Neural progenitor cell (in vitro differentiated cells): Measurements from ENCODE around the gene PIP5K1B. TPM values are rescaled to one million over a fixed set of nuclear protein-coding genes. Genes with fewer than 3 reads are reported as not detected.
A peak's percentile ranks its signal among the peaks of the same experiment; 100 is the strongest.

Source experiments
- DNase-seq: peaks from one replicate; pipeline ENCODE4 v3.0.0-alpha.2; 2016; ENCODE audit warnings: low spot score
- H2AFZ ChIP-seq: fragments of 200-600 bp; sonication (generic); replicated peaks from 2 replicates; pipeline ENCODE4 v1.6.1; 2016; ENCODE audit warnings: antibody characterized with exemption
- H3F3A ChIP-seq: fragments of 200-600 bp; sonication (generic); 2 replicates; pipeline ENCODE4 v1.6.1; 2016; ENCODE audit warnings: antibody characterized with exemption, low read depth
- H3K27ac ChIP-seq: fragments of 200-600 bp; sonication (generic); 2 replicates; pipeline ENCODE4 v1.5.1; 2016; ENCODE audit warnings: mild to moderate bottlenecking
- H3K27me3 ChIP-seq: fragments of 200-600 bp; sonication (generic); 2 replicates; pipeline ENCODE4 v1.6.1; 2016; ENCODE audit warnings: mild to moderate bottlenecking, moderate library complexity
- H3K36me3 ChIP-seq: fragments of 200-600 bp; sonication (generic); 2 replicates; pipeline ENCODE4 v1.5.1; 2016
- H3K4me1 ChIP-seq: fragments of 200-600 bp; sonication (generic); 2 replicates; pipeline ENCODE4 v1.6.1; 2016; ENCODE audit warnings: mixed run types
- H3K4me2 ChIP-seq: fragments of 200-600 bp; sonication (generic); 2 replicates; pipeline ENCODE4 v1.6.1; 2016
- H3K4me3 ChIP-seq: fragments of 200-600 bp; sonication (generic); 2 replicates; pipeline ENCODE4 v1.5.1; 2016
- H3K79me2 ChIP-seq: fragments of 200-600 bp; sonication (generic); 2 replicates; pipeline ENCODE4 v1.6.1; 2016; ENCODE audit warnings: low read depth
- H3K9ac ChIP-seq: fragments of 200-600 bp; sonication (generic); 2 replicates; pipeline ENCODE4 v1.6.1; 2016
- H3K9me3 ChIP-seq: fragments of 200-600 bp; sonication (generic); 2 replicates; pipeline ENCODE4 v1.5.1; 2016; ENCODE audit warnings: low read depth
- H4K20me1 ChIP-seq: fragments of 200-600 bp; sonication (generic); 2 replicates; pipeline ENCODE4 v1.6.1; 2016; ENCODE audit warnings: low read depth
- H3K27ac Mint-ChIP-seq: 3 replicates; pipeline ENCODE4 v1.8.0; 2021; ENCODE audit warnings: mixed read lengths
- H3K27me3 Mint-ChIP-seq: 2 replicates; pipeline ENCODE4 v1.8.0; 2022; ENCODE audit warnings: low read depth, mild to moderate bottlenecking, inconsistent platforms, moderate library complexity, mixed read lengths; ENCODE audit not compliant: insufficient read depth
- H3K36me3 Mint-ChIP-seq: 3 replicates; pipeline ENCODE4 v1.8.0; 2021; ENCODE audit warnings: mixed read lengths
- H3K4me1 Mint-ChIP-seq: 3 replicates; pipeline ENCODE4 v1.8.0; 2021; ENCODE audit warnings: mixed read lengths
- H3K4me3 Mint-ChIP-seq: 3 replicates; pipeline ENCODE4 v1.8.0; 2021; ENCODE audit warnings: mild to moderate bottlenecking, moderate library complexity, mixed read lengths
- H3K9me3 Mint-ChIP-seq: 3 replicates; pipeline ENCODE4 v1.8.0; 2020; ENCODE audit warnings: mixed read lengths
- CTCF ChIP-seq: fragments of 200-600 bp; sonication (generic); IDR thresholded peaks from 2 replicates; pipeline ENCODE4 v1.5.1; 2017; ENCODE audit warnings: antibody characterized with exemption, mild to moderate bottlenecking
- EZH2 ChIP-seq: fragments of 200-600 bp; sonication (generic); IDR thresholded peaks from 2 replicates; pipeline ENCODE4 v1.6.1; 2017; ENCODE audit warnings: antibody characterized with exemption, mild to moderate bottlenecking, moderate library complexity
- EZH2phosphoT487 ChIP-seq: fragments of 200-600 bp; sonication (generic); IDR thresholded peaks from 2 replicates; pipeline ENCODE4 v1.6.1; 2017; ENCODE audit warnings: antibody characterized with exemption
- total RNA-seq: library from RNA; depleted of rRNA; stranded (reverse); fragments of >200 nt; gene quantifications from 2 replicates; pipeline ENCODE4 v1.2.3, GENCODE V29; 2015; ENCODE audit warnings: low replicate concordance

PIP5K1B gene
- total RNA-seq, 1 donor from 2014 or later: 3.2 TPM

GRCh38 chr9:68894502-68894901 is 189.5 kb downstream of the PIP5K1B start:
- H3K9me3 Mint-ChIP-seq: no peaks in the 10 kb centered on the region
- Histone ChIP-seq H2AFZ (peak overlapping the region; percentile 12), H3K27me3 (no peaks in the 10 kb centered on the region), H4K20me1 (no peaks in the 10 kb centered on the region), H3K27ac (no peak overlapping the region), H3K36me3 (no peaks in the 10 kb centered on the region), H3K9me3 (no peaks in the 10 kb centered on the region), H3F3A (no peaks in the 10 kb centered on the region), H3K9ac (no peak overlapping the region), H3K4me2 (no peak overlapping the region), H3K4me3 (no peak overlapping the region), H3K4me1 (peaks cover 36% of the 10 kb centered on the region), H3K79me2 (no peaks in the 10 kb centered on the region)
- no peak for DNase-seq
- H3K27ac Mint-ChIP-seq: no peak overlapping the region
- peaks cover 44% of the 10 kb centered on the region for H3K4me1 Mint-ChIP-seq
- H3K36me3 Mint-ChIP-seq: peaks cover 10% of the 10 kb centered on the region
- H3K27me3 Mint-ChIP-seq: no peaks in the 10 kb centered on the region
- no peak overlapping the region for H3K4me3 Mint-ChIP-seq
- no peak for TF ChIP-seq CTCF
- no peak for TF ChIP-seq EZH2phosphoT487
- TF ChIP-seq EZH2: no peak

DNA sequence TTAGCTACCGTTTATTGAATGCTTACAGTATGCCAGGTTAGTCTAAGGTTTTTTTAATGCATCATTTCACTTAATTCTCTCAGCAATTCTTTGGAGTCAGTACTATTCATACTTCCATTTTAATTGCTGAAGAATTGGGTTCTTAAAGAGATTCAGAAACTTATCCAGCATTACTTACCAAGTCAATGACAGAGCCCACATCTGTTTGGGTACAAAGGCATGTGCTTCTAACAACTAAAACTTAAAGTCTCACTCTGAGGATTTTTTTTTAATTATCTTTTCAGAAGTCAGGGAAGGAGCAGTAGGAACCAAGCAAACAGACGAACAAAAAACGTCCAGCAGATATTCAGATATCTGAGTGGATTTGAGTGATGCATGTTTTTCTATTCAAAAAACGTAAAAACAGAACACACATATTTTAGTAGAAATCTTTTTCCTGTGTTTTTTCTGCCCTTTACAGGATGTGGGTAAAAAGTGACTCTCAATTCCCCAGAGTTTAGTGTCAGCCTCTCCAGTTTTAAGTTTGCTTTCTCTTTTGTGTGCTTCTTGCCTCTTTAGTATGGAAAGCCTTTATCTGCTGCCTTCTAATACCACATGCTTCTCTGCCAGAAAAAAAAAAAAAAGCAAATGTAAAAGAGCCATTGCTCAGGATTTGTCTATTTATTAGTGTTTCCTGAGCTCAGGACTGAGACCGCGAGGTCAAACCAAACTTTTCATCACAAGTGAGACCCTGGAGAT is 190.9 kb downstream of the PIP5K1B start:
- no peak for TF ChIP-seq EZH2phosphoT487
- TF ChIP-seq CTCF: no peak
- no peak for TF ChIP-seq EZH2
- no peak for DNase-seq
- H3K4me1 ChIP-seq: peaks cover 36% of the 10 kb centered on the region
- no peaks in the 10 kb centered on the region for H3K36me3 ChIP-seq
- Mint-ChIP-seq H3K36me3 (peaks cover 10% of the 10 kb centered on the region), H3K27me3 (no peaks in the 10 kb centered on the region), H3K27ac (no peak overlapping the region), H3K4me3 (no peak overlapping the region), H3K4me1 (peaks cover 44% of the 10 kb centered on the region), H3K9me3 (no peaks in the 10 kb centered on the region)
- H3K4me2 ChIP-seq: peak overlapping the region; percentile 54
- no peak overlapping the region for H3K9ac ChIP-seq
- H3K4me3 ChIP-seq: no peak overlapping the region
- H3K9me3 ChIP-seq: no peaks in the 10 kb centered on the region
- H3K27ac ChIP-seq: no peak overlapping the region
- peak overlapping the region; percentile 45 for H2AFZ ChIP-seq
- H4K20me1 ChIP-seq: no peaks in the 10 kb centered on the region
- H3F3A ChIP-seq: no peaks in the 10 kb centered on the region
- H3K27me3 ChIP-seq: no peaks in the 10 kb centered on the region
- H3K79me2 ChIP-seq: no peaks in the 10 kb centered on the region

GRCh38 chr9:68896486-68896885 is 191.4 kb downstream of the PIP5K1B start:
- Histone ChIP-seq H2AFZ (no peak overlapping the region), H4K20me1 (no peaks in the 10 kb centered on the region), H3K27ac (no peak overlapping the region), H3K9me3 (no peaks in the 10 kb centered on the region), H3K4me2 (peak overlapping the region; percentile 54), H3K27me3 (no peaks in the 10 kb centered on the region), H3K9ac (no peak overlapping the region), H3F3A (no peaks in the 10 kb centered on the region), H3K79me2 (no peaks in the 10 kb centered on the region), H3K36me3 (no peaks in the 10 kb centered on the region), H3K4me3 (no peak overlapping the region), H3K4me1 (peaks cover 36% of the 10 kb centered on the region)
- H3K4me3 Mint-ChIP-seq: no peak overlapping the region
- no peak for TF ChIP-seq CTCF
- TF ChIP-seq EZH2: no peak
- TF ChIP-seq EZH2phosphoT487: no peak
- peak overlapping the region; percentile 16 for H3K27ac Mint-ChIP-seq
- H3K4me1 Mint-ChIP-seq: peaks cover 44% of the 10 kb centered on the region
- DNase-seq: no peak
- H3K27me3 Mint-ChIP-seq: no peaks in the 10 kb centered on the region
- H3K36me3 Mint-ChIP-seq: peaks cover 9% of the 10 kb centered on the region
- no peaks in the 10 kb centered on the region for H3K9me3 Mint-ChIP-seq
